GM18868 (cell line): ENCODE measurements around the gene GRIK5.
"Not testable (repeated sequence)": the region's sequence is repeated elsewhere in the genome, so short reads cannot be mapped to it uniquely, and the experiment has no call there.

Source experiments
- ATAC-seq: cut with Tn5 transposase; IDR thresholded peaks from one replicate; pipeline ENCODE4 v1.9.1; 2021; ENCODE audit warnings: mild to moderate bottlenecking, moderate library complexity; ENCODE audit not compliant: unreplicated experiment

GRIK5 gene

DNA sequence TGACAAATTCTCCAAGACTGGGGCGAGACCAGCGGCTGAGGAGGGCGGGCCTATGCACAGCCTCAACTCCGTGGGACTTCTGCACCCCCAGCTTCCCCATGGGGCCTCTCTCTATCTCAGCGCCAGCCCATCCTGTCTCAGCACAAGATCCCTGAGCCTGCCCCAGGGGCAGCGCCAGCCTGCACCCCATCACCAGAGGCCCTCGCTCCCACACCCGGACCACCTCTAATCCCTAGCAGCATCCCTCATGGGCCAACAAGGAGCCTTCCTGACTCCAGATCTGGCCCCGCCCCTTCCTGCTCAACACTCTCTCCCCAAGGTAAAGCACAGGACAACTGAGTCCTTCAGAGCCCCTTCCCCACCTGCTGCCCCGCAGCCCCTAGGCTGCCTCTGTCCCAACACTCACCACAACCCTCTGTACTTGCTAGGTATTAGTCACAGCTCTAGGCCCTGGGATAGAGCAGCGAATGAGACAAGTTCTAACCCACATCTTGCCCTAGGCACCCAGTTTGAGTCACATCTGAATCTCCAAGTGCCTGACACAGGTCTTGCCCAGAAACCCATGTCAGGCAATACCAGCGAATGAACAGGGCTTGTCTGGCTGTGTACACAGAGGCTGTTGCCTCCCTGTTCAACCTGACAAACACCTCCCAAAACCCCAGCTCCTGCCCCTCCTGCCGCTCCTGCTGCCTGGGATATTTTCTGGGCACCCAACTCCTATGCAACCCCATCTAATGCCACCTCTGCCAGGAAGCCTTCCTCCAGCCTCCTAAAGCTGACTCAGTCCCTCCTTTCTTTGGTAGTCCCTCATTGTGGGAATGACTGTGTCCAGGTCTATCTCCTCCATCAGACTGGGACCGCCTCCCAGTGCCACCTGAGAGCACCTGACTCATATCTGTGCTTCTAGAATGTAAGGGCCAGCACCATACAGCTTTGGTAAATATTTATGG, 18.6 kb downstream of the GRIK5 start:
- ATAC-seq = no peak

DNA sequence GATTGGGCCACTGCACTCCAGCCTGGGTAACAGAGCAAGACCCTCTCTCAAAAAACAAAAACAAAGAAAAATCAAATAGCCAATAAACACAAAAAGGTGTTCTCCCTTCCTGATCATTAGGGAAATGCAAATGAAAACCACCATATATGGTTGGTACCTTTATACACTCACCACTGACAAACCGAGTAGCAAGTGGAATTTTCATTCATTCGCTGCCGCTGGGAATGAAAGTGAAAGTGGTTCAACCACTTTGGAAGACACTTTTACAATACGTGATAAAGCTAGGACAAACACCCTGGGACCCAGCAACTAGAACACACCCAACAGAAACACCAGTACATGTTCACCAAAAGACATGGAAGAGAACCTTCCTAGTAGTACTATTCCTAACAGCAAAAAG, 21.0 kb downstream of the GRIK5 start:
- no peak for ATAC-seq

DNA sequence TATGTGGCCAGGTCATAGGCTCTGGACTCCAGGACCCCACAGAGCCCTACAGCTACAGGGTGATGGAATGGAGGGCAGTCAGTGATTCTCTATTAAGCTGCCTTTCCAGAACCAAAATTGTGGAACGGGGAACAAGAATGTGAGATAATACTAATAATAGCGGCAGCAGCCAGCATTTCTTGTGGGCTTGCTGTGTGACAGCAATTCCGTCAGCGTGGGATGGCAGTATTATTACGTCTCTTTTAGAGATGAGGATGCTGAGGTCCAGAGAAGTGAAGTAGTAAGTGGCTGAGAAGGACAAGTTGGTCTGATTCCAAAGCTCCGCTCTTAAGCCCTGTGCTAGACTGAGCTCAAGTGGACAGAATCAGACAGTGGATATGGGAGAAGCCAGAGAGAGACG, 24.4 kb downstream of the GRIK5 start:
- ATAC-seq = no peak

- ATAC-seq = no peak
Measured at GRCh38 chr19:42042455-42043170, 27.4 kb downstream of the GRIK5 start.

- ATAC-seq = not testable (repeated sequence)
Measured at GRCh38 chr19:42040491-42040890, 29.5 kb downstream of the GRIK5 start.

- ATAC-seq = no peak
Measured at GRCh38 chr19:42040031-42040430, 30.0 kb downstream of the GRIK5 start.

DNA sequence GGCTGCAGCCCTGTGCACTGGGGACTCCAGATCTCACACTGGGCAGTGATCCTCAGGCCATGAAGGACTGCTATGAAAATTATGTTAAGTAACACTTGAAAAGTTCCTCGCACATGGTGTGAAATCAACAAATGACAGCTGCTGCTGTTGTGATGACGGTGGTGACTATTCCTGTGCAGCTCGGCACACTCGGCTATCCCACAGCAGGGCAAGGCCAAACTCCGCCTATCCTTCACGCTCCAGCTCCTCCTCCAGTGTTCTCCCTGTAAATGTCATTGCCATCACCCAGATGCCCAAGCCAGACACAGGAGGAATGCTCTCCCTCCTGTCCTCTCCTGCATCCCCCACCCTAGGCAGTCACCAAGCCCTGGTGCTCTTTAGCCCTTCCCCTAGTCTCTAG, 31.3 kb downstream of the GRIK5 start:
- ATAC-seq = no peak

GRCh38 chr19:42037649-42038048, 32.4 kb downstream of the GRIK5 start:
- no peak for ATAC-seq

DNA sequence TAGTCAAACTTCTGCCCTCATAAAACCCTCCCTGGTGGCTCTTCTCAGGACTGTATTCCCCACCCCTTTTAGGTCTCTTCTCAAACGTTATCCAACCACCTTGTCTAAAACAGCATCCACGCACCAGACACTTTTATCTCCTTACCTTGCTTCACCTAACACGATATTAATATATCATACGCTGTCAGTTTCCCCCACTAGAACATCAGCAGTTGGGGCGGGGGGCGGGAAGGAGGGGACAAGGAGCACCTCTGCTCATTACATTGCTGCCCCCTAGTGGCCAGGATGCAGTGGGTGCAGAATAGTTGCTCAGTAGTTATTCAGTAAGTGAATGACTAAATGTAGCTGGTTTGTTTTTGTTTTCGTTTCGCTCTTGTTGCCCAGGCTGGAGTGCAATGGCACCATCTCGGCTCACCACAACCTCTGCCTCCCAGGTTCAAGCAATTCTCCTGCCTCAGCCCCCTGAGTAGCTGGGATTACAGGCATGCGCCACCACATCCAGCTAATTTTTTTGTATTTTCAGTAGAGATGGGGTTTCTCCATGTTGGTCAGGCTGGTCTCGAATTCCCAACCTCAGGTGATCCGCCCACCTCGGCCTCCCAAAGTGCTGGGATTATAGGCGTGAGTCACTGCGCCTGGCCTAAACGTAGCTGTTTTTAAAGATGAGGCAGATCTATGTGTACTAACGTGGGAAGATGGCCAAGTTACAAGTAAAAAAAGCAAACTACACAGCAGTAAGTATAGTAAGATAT, 35.2 kb downstream of the GRIK5 start:
- not testable (repeated sequence) for ATAC-seq

DNA sequence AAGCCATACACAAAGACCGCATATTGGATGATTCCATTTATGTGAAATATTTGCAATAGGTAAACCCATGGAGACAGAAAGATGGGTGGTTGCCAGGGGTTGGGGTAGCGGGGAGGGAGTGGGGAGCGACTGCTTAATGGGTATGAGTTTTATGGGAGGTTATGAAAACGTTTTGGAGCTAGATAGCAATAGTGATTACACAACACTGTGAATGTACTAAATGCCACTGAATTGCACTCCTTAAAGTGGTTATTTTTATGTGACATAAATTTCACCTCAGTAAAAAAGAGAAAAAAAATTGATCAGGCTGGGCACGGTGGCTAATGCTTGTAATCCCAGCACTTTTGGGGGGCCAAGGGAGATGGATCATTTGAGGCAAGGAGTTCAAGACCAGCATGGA, 36.6 kb downstream of the GRIK5 start:
- ATAC-seq = no peak

DNA sequence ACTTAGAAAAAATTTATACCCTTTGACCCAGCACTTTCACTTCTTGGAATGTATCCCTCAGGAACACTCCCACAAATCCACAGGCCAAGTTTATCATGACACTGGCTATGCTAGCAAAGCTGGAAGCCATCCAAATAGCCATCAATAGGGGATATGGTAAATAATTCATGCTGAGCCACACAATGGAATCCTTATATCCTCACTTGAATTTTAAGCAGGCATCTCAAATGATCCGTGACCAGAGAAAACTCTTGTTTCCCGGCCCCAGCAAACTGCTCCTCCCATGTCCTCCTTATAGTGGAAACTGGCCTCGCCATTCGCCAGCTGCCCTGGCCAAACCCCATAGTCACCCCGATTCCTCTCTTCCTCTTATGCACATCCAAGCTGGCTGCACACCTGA, 37.6 kb downstream of the GRIK5 start:
- ATAC-seq = no peak

- ATAC-seq = no peak
Measured at GRCh38 chr19:42030645-42031440, 39.2 kb downstream of the GRIK5 start.

- ATAC-seq = no peak
Measured at GRCh38 chr19:42028304-42029216, 41.4 kb downstream of the GRIK5 start.

GRCh38 chr19:42024622-42025111, 45.3 kb downstream of the GRIK5 start:
- no peak for ATAC-seq

GRCh38 chr19:42023943-42024260, 46.1 kb downstream of the GRIK5 start:
- no peak for ATAC-seq

DNA sequence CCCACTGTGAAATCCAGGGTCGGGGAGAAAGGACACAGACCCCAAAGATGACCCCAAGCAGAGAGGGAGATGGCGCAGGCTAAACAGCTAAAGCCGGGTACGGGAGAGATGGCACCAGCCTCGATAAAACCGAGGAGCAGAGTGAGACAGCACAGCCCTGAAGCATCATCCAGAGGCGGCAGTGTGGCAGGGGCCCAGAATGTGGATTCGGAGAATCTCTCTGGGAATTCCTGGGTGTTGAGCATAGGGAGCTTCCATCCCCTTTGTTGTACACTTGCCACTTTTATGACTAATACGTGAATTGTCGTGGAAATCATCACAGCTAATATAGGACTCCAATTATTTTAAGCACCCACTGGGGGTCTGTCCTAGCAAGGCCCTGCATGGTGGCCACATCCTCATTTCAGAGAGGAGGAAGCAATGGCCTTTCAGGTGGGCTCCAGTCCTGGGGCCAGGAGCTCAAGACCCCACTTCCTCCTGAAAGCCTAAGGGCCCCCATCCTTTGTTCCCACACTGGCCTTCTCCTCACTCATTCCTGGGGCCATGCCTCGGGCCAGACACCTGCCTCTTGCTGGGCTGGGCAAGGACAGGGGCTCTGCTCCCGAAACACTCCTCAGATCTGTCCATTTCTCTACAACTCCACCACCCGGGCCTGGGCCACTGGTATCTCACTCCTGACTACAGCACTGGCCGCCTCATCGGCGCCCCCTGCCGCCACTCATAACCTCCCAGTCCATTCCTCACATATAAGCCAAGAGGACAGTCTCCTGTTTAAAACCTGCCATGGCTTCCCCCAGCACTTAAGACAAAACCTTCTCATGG, 46.7 kb downstream of the GRIK5 start:
- no peak for ATAC-seq

GRCh38 chr19:42022616-42023015, 47.4 kb downstream of the GRIK5 start:
- ATAC-seq = no peak

DNA sequence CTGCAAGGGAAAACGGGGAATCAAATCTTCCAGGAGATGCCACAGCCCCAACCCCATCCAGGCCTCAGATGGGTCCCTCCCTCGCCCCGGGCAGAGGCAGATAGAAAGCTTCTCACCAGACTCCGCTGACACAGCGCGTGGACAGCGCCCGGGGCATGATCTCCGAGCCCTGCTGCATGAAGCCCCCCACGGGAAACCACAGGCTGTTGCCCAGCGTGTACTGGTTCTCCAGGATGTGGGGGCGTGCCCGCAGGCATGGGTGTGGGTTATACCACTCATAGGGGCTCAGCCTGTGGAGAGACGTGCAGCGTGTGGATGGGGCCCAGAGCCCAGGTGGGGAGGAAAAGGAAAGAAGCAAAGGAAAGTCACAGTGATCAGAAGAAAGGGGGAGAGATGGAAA, 48.8 kb downstream of the GRIK5 start:
- no peak for ATAC-seq
